Tibial artery (tissue), 4 donors: ENCODE results near the gene MGAT5B.

Experiments
- DNase-seq, 2 donors: peaks; one replicate each; pipeline ENCODE4 v3.0.0-alpha.2; 2019
- H3K27ac ChIP-seq, 2 donors: fragments of 200-600 bp; sonication (generic) in 1 of 2; 1 replicate in 1 of 2; 2 replicates in 1 of 2; pipeline ENCODE4 v1.5.1; 2018 to 2019; ENCODE audit warnings: mild to moderate bottlenecking in 1 of 2
- H3K27me3 ChIP-seq, 2 donors: fragments of 200-600 bp; sonication (generic) in 1 of 2; one replicate each; pipeline versions ENCODE4 v1.5.1 to v1.6.0; 2016 to 2019
- H3K36me3 ChIP-seq, 3 donors: fragments of 200-600 bp; sonication (generic) in 2 of 3; one replicate each; pipeline ENCODE4 v1.5.1; 2016 to 2019; ENCODE audit warnings: mild to moderate bottlenecking in 2 of 3
- H3K4me1 ChIP-seq, 4 donors: fragments of 200-600 bp; sonication (generic) in 2 of 4; 1 replicate in 3 of 4; 2 replicates in 1 of 4; pipeline ENCODE4 v1.5.1; 2016 to 2019
- H3K4me3 ChIP-seq, 2 donors: fragments of 200-600 bp; sonication (generic) in 1 of 2; 1 replicate in 1 of 2; 2 replicates in 1 of 2; pipeline ENCODE4 v1.5.1; 2018 to 2019; ENCODE audit warnings: mild to moderate bottlenecking in 2 of 2
- H3K9me3 ChIP-seq, 3 donors: fragments of 200-600 bp; sonication (generic) in 1 of 3; one replicate each; pipeline ENCODE4 v1.5.1; 2016 to 2019
- intact Hi-C: fragments of 100-400 bp; cut with DNase I; formaldehyde crosslinking; loops from one replicate; pipeline ENCODE4 v1.15.0; 2023; ENCODE audit warnings: low total_unique reads
- TF ChIP-seq, protein P1 (sequence below), 2 experiments: fragments of 200-600 bp in 1 of 2; fragments of 450-650 bp in 1 of 2; IDR thresholded peaks; one replicate each; pipeline ENCODE4 v1.5.1; 2017 to 2019; ENCODE audit warnings: antibody characterized with exemption in 2 of 2, mild to moderate bottlenecking in 1 of 2, moderate library complexity in 1 of 2

The MGAT5B gene

DNA sequence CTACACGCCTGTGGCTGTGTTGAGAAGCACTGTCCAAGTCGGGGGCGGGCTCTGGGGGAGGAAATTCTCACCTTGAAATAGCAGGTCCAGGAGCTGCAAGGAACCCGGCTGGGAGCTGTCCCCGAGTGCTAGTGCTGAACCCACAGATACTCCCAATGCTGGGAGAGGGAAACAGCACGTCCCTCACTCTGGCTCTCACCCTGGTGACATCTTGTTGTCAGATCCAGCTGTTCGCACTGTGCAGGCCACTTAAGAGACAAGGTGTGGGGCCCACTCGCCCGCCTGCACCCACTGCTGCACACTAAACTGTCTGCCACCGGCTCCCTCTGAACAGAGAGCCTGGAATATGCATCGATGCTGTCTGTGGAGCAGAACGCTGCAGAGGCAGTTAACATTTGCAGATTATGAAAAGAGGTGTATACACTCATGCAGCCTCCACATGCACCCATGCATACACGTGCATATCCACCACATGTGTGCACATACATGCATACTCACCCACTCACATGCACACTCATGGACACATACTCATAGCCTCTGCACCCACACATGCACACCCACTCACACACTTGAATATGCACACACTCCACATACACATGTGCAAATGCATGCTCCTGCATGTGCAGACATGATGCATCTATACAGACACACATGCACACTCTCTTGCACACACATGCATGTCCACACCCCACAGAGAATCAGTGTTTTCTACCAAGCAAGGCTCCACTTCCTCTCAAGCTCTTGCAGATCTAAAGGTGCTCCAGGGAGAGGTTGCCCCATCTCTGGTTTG, 42.0 kb downstream of the MGAT5B start:
- intact Hi-C loops, result no loop called here
- H3K9me3 ChIP-seq, result no peaks in the 10 kb centered on the region
- no peaks in the 10 kb centered on the region for H3K36me3 ChIP-seq
- TF ChIP-seq, protein P1, sequence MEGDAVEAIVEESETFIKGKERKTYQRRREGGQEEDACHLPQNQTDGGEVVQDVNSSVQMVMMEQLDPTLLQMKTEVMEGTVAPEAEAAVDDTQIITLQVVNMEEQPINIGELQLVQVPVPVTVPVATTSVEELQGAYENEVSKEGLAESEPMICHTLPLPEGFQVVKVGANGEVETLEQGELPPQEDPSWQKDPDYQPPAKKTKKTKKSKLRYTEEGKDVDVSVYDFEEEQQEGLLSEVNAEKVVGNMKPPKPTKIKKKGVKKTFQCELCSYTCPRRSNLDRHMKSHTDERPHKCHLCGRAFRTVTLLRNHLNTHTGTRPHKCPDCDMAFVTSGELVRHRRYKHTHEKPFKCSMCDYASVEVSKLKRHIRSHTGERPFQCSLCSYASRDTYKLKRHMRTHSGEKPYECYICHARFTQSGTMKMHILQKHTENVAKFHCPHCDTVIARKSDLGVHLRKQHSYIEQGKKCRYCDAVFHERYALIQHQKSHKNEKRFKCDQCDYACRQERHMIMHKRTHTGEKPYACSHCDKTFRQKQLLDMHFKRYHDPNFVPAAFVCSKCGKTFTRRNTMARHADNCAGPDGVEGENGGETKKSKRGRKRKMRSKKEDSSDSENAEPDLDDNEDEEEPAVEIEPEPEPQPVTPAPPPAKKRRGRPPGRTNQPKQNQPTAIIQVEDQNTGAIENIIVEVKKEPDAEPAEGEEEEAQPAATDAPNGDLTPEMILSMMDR (IDR thresholded peaks at IDR 0.05), result no peak
- peaks cover 0 to 53% of the 10 kb centered on the region in 2 donors for H3K27me3 ChIP-seq
- H3K4me3 ChIP-seq, result no peak overlapping the region
- no peak for DNase-seq
- H3K27ac ChIP-seq, result no peak overlapping the region
- H3K4me1 ChIP-seq, result no peaks in the 10 kb centered on the region

DNA sequence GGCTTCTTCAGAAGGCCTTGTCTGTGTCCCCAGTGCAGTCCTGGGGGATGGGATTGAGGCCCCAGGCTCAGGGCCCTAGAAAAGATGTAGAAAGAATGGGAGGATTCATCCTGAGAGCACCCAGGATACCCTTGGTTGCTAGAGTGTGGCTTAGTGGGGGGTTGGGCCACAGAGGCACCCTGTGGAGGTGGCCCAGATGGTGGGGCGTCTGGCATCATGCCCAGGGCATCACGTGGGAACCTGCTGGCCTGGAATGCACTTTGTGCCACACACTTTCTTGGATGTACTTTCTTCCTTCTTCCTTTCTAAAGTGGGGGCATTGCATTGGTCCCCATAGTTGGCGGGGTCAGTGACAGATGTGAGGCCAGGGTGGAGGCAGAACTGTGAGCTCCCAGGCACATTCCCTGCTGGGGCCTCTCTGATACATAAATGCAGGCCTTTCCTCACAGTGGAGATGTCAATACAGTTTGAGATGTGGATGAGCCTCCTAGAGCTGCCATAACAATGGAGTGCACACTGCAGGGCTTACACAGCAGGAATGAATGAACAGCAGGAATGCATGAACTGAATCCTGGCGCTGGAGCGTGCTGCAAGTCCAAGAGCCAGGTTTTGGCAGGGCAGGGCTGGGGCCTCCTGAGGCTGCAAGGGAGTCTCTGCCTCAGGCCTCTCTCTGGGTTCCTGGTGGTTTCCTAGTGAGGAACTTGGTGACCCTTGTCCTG, 43.3 kb downstream of the MGAT5B start:
- intact Hi-C loops, result no loop called here
- DNase-seq, result no peak
- Histone ChIP-seq H3K9me3 (no peaks in the 10 kb centered on the region), H3K27me3 (peaks cover 0 to 40% of the 10 kb centered on the region in 2 donors), H3K36me3 (no peaks in the 10 kb centered on the region), H3K4me3 (no peak overlapping the region), H3K27ac (no peak overlapping the region), H3K4me1 (no peaks in the 10 kb centered on the region)
- TF ChIP-seq, protein P1 (IDR thresholded peaks at IDR 0.05), result no peak

DNA sequence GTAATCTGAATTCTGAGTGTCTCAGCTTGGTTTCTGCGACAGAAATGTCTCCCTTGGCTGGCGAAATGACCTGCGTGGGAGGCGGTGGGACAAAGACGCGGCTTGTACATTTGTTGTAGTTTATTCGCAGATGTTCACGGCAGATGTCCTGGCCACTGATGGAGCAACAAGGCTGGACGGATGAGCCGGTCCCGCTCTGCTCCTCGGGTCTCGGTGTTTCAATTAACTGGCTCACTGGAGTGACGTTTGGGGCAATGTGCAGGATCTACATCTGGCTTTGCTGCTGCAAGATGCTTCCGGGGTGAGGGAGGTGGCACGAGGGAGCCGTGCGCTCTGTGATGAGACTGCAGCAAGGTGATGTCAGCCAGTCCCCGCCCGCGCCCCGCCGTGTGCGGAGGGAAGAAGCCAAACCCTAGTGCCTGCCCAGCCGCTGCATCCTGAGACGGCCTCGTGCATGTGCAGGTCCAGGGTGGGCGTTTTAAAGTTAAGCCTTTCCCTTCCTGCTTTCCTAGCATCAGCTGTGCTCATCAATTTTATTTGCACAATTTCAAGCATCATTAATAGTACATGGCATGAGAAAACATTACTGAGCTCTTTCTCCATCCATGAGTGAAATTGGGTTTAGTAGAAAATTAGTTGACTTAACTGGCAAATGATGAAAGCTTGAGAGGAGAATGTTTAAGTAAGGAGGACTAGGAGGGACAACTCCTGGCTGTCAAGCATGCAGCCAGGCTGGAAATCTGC, 44.4 kb downstream of the MGAT5B start:
- H3K36me3 ChIP-seq, result no peaks in the 10 kb centered on the region
- intact Hi-C loops, result no loop called here
- TF ChIP-seq, protein P1 (IDR thresholded peaks at IDR 0.05), result no peak
- no peak for DNase-seq
- H3K4me1 ChIP-seq, result peaks cover 0 to 5% (median 4%) of the 10 kb centered on the region in 4 donors
- no peaks in the 10 kb centered on the region for H3K9me3 ChIP-seq
- H3K27ac ChIP-seq, result no peak overlapping the region
- H3K27me3 ChIP-seq, result peaks cover 0 to 39% of the 10 kb centered on the region in 2 donors
- no peak overlapping the region for H3K4me3 ChIP-seq

DNA sequence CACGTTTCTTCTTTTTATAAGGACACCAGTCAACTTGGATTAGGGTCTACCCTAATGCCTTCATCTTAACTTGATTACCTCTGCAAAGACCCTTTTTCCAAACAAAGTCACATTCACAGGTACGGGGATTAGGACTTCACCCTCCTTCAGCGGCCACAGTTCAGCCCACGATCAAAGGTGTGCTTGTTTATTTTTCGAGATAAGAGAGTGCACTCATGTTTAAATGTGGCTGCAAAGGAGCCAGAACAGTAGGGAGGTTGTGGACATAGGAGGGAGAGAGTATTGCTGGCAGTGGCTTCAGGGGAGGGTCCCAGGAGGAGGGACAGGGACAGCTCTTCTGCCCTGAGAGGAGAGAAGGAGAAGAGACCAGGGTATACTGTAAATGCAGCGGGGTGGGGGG, 46.7 kb downstream of the MGAT5B start:
- Histone ChIP-seq H3K4me3 (no peak overlapping the region), H3K36me3 (no peaks in the 10 kb centered on the region), H3K4me1 (peaks cover 0 to 29% (median 26%) of the 10 kb centered on the region in 4 donors), H3K27ac (no peak overlapping the region), H3K9me3 (no peaks in the 10 kb centered on the region), H3K27me3 (peaks cover 0 to 34% of the 10 kb centered on the region in 2 donors)
- TF ChIP-seq, protein P1 (IDR thresholded peaks at IDR 0.05), result no peak
- no peak for DNase-seq
- intact Hi-C loops, result no loop called here

DNA sequence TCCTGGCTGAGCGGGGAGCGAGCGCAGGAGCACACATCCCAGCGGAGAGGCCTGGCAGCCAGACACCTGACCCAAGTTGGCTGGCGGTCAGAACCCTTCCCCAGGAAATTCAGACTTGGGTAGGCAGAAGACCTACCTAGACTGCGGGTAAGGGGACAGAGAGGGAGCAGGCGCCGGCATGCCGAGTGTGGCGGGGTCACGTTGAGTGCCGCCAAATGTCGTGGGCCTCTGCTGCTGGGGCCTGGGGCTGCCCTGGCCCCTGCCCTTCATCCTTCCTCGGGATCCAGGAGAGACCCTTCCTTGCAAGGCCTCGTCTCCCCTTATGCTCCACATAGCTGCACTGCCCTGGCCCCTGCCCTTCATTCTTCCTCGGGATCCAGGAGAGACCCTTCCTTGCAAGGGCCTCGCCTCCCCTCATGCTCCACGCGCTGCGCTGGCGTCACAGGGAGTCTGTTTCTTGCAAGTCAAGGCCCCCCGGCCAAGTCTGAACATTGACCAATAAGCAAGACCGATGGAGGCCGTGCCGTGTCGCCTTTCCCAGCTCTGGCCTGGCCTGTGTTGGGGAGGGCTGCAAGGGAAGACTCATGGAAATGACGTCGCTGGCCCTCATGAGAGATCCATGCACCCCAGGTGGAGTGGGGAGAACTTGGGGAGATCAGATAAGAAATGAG, 47.8 kb downstream of the MGAT5B start:
- H3K27me3 ChIP-seq, result peaks cover 0 to 26% of the 10 kb centered on the region in 2 donors
- TF ChIP-seq, protein P1 (IDR thresholded peaks at IDR 0.05), result no peak
- no peak overlapping the region for H3K27ac ChIP-seq

More for the DNA sequence above, 47.8 kb downstream of the MGAT5B start:
- Histone ChIP-seq H3K9me3 (no peaks in the 10 kb centered on the region), H3K4me3 (no peak overlapping the region), H3K36me3 (no peaks in the 10 kb centered on the region), H3K4me1 (peaks cover 0 to 29% (median 27%) of the 10 kb centered on the region in 4 donors)
- intact Hi-C loops, result no loop called here
- DNase-seq, result no peak
